Astrocyte (in vitro differentiated cells and primary cell): ENCODE results near the gene TMTC3.

ENCODE experiments used
- CTCF ChIP-seq: IDR thresholded peaks from 2 replicates; pipeline ENCODE4 v1.5.1; 2011; ENCODE audit warnings: low read depth, mild to moderate bottlenecking, inconsistent platforms, low read length, moderate library complexity; ENCODE audit not compliant: insufficient read depth
- EZH2 ChIP-seq: IDR thresholded peaks from 2 replicates; pipeline ENCODE4 v1.6.1; 2012; ENCODE audit warnings: mild to moderate bottlenecking, low read length, inconsistent platforms; ENCODE audit not compliant: insufficient read depth

- TF ChIP-seq CTCF, result no peak
- no peak for TF ChIP-seq EZH2
These were observed 105.1 kb downstream of the TMTC3 start for GRCh38 chr12:88247241-88247643.
